PC-9 (cell line): ENCODE results near the gene MED12. TPM values are rescaled to one million over a fixed set of nuclear protein-coding genes. Genes with fewer than 3 reads are reported as not detected.

ENCODE experiments used
- Bru-seq: library from RNA; stranded (reverse); fragments of 400-500 nt; gene quantifications from one replicate; lab custom pipeline; 2021; lab: Mats Ljungman, UMichigan
- BruChase-seq, 2 experiments: library from RNA; stranded (reverse); fragments of 400-500 nt; gene quantifications; one replicate each; lab custom pipeline; 2021; lab: Mats Ljungman, UMichigan
- BruUV-seq: library from RNA; stranded (reverse); fragments of 400-500 nt; replicated peaks from 2 replicates; lab custom pipeline; 2021; lab: Mats Ljungman, UMichigan
- CTCF ChIA-PET: fragments of 300-600 bp; sonication (Branson Sonifier 250); formaldehyde crosslinking; loops from one replicate; lab custom pipeline; 2022; ENCODE audit warnings: antibody characterized with exemption; lab: Charles Lee
- POLR2A ChIA-PET: fragments of 300-600 bp; sonication (Branson Sonifier 250); formaldehyde crosslinking; loops from one replicate; lab custom pipeline; 2022; ENCODE audit warnings: antibody characterized with exemption; ENCODE audit not compliant: unreplicated experiment; lab: Charles Lee
- DNase-seq, 2 experiments: peaks; one replicate each; pipeline versions ENCODE4 v3.0.0 to v3.0.0-alpha.2; 2015 to 2022; ENCODE audit warnings: mixed read lengths in 1 of 2
- H2AFZ ChIP-seq: fragments of 200-600 bp; sonication (generic); 2 replicates; pipeline ENCODE4 v1.8.1; 2017; ENCODE audit warnings: antibody characterized with exemption
- H3F3A ChIP-seq: fragments of 200-600 bp; sonication (generic); 2 replicates; pipeline ENCODE4 v1.8.1; 2017; ENCODE audit warnings: antibody characterized with exemption, mild to moderate bottlenecking, low read depth; ENCODE audit not compliant: insufficient read depth
- H3K27ac ChIP-seq: fragments of 200-600 bp; sonication (generic); 2 replicates; pipeline ENCODE4 v1.6.1; 2016; ENCODE audit warnings: mixed run types
- H3K27me3 ChIP-seq: fragments of 200-600 bp; sonication (generic); 2 replicates; pipeline ENCODE4 v1.6.1; 2016; ENCODE audit warnings: low read depth, mixed run types; ENCODE audit not compliant: insufficient read depth
- H3K36me3 ChIP-seq: fragments of 200-600 bp; sonication (generic); 2 replicates; pipeline ENCODE4 v1.6.1; 2016; ENCODE audit warnings: low read depth, mixed run types
- H3K4me1 ChIP-seq: fragments of 200-600 bp; sonication (generic); replicated peaks from 2 replicates; pipeline ENCODE4 v1.6.1; 2016; ENCODE audit warnings: mixed run types; ENCODE audit not compliant: insufficient read depth
- H3K4me2 ChIP-seq: fragments of 200-600 bp; sonication (generic); 2 replicates; pipeline ENCODE4 v1.6.1; 2017; ENCODE audit warnings: mixed run types
- H3K4me3 ChIP-seq: fragments of 200-600 bp; sonication (generic); 2 replicates; pipeline ENCODE4 v1.6.1; 2016; ENCODE audit warnings: mixed run types
- H3K79me2 ChIP-seq: fragments of 200-600 bp; sonication (generic); 2 replicates; pipeline ENCODE4 v1.6.1; 2017; ENCODE audit warnings: low read depth, mixed run types
- H3K9me2 ChIP-seq: fragments of 200-600 bp; sonication (generic); 2 replicates; pipeline ENCODE4 v1.8.1; 2017; ENCODE audit warnings: mild to moderate bottlenecking; ENCODE audit not compliant: insufficient read depth
- H3K9me3 ChIP-seq: fragments of 200-600 bp; sonication (generic); 2 replicates; pipeline ENCODE4 v1.8.1; 2016; ENCODE audit warnings: low read depth; ENCODE audit not compliant: insufficient read depth
- H4K20me1 ChIP-seq: fragments of 200-600 bp; sonication (generic); 2 replicates; pipeline ENCODE4 v1.8.1; 2017; ENCODE audit not compliant: insufficient read depth
- CTCF ChIP-seq: fragments of 200-600 bp; sonication (generic); conservative IDR thresholded peaks from 2 replicates; pipeline ENCODE4 v1.6.1; 2017; ENCODE audit warnings: mixed run types, antibody characterized with exemption, mild to moderate bottlenecking, moderate library complexity
- EZH2 ChIP-seq: fragments of 200-600 bp; sonication (generic); IDR thresholded peaks from 2 replicates; pipeline ENCODE4 v1.8.0; 2017; ENCODE audit warnings: antibody characterized with exemption, low read depth
- intact Hi-C: fragments of 100-400 bp; cut with micrococcal nuclease; formaldehyde crosslinking; loops from one replicate; pipeline ENCODE4 v1.10.0; 2022; ENCODE audit not compliant: unreplicated experiment
- long read RNA-seq: library from polyadenylated mRNA; stranded (forward); transcript quantifications from one replicate; pipeline ENCODE4 v2.0.0, GENCODE V29; 2022
- total RNA-seq: library from RNA; stranded (reverse); gene quantifications from 2 replicates; pipeline ENCODE4 v1.2.3, GENCODE V29; 2021

MED12 gene
- total RNA-seq = 32.7 and 51.6 TPM in 2 replicates
- Bru-seq, nascent RNA = percentile 59 among the genes with signal in this experiment
- percentile 75 among the genes with signal in this experiment for BruChase-seq, experiment 1, labeled RNA remaining after a 2-hour chase
- BruChase-seq, experiment 2, labeled RNA remaining after a 6-hour chase = percentile 83 among the genes with signal in this experiment
- long read RNA-seq, full-length matches to known transcripts = 4 of 12 reads
- long read RNA-seq, partial matches to known transcripts = 8 of 12 reads
- long read RNA-seq, other reads (novel, unspliced or antisense) = 0 of 12 reads

GRCh38 chrX:71118032-71118984 is at the start of gene MED12:
TSS of gene MED12 (plus strand) at chrX:71118596. CDS start at chrX:71118755, 159 bp downstream.
- Histone ChIP-seq H3K9me2 (no peaks in the 10 kb centered on the region), H3K4me2 (peak within 1 kb of the TSS; percentile 84), H3K27ac (no peak within 1 kb of the TSS), H3K79me2 (no peaks in the 10 kb centered on the region), H3K4me3 (peak within 1 kb of the TSS; percentile 71), H3K4me1 (peaks cover 5% of the 10 kb centered on the region; the same call in 1 of the 2 replicates), H2AFZ (peak within 1 kb of the TSS; percentile 95), H3K27me3 (no peaks in the 10 kb centered on the region), H3K9me3 (no peaks in the 10 kb centered on the region), H3F3A (no peaks in the 10 kb centered on the region), H4K20me1 (no peaks in the 10 kb centered on the region), H3K36me3 (no peaks in the 10 kb centered on the region)
- intact Hi-C loops = no loop called here
- TF ChIP-seq CTCF (no peak), EZH2 (no peak)
- no TSS peak for BruUV-seq
- DNase-seq = peak; percentile 46 to 72
- ChIA-PET CTCF (no interaction called here), POLR2A (interaction anchor here (0.7 kb wide), 1 partner anchor 313 kb away, joined by 7 read pairs; no protein-coding TSS in a partner anchor)

DNA sequence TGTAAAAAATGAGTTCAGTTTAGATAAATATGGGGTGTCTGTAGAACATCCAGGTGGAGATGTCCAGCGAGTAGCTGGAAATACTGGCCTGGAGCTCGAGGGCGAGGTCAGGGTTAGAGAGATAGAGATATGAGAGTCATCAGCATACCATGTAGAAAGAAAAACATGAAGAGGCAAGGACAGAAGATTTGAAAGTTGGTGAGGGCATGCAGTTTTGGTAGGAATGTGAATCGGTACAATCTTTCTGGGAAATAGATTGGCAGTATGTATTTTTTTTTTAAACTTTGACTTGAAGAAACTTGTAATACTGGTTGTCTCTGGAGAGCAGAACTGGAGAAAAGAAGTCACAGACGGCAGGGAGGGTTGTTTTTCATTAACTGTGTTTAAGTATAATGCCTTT is 47.9 kb upstream of the MED12 start:
- H3K79me2 ChIP-seq = peaks cover 19% of the 10 kb centered on the region
- DNase-seq = no peak
- no peaks in the 10 kb centered on the region for H3K27me3 ChIP-seq
- no peaks in the 10 kb centered on the region for H3K9me2 ChIP-seq
- peaks cover 16% of the 10 kb centered on the region; the same call in 1 of the 2 replicates for H3F3A ChIP-seq
- TF ChIP-seq CTCF (no peak), EZH2 (no peak)
- H4K20me1 ChIP-seq = no peaks in the 10 kb centered on the region
- no peaks in the 10 kb centered on the region for H3K36me3 ChIP-seq
- CTCF ChIA-PET = no interaction called here
- H3K4me2 ChIP-seq = no peak overlapping the region
- no peak overlapping the region for H2AFZ ChIP-seq
- no TSS peak for BruUV-seq
- no peak overlapping the region for H3K4me3 ChIP-seq
- peaks cover 26% of the 10 kb centered on the region for H3K4me1 ChIP-seq
- intact Hi-C loops = no loop called here
- H3K27ac ChIP-seq = no peak overlapping the region
- POLR2A ChIA-PET = no interaction called here
- H3K9me3 ChIP-seq = no peaks in the 10 kb centered on the region

DNA sequence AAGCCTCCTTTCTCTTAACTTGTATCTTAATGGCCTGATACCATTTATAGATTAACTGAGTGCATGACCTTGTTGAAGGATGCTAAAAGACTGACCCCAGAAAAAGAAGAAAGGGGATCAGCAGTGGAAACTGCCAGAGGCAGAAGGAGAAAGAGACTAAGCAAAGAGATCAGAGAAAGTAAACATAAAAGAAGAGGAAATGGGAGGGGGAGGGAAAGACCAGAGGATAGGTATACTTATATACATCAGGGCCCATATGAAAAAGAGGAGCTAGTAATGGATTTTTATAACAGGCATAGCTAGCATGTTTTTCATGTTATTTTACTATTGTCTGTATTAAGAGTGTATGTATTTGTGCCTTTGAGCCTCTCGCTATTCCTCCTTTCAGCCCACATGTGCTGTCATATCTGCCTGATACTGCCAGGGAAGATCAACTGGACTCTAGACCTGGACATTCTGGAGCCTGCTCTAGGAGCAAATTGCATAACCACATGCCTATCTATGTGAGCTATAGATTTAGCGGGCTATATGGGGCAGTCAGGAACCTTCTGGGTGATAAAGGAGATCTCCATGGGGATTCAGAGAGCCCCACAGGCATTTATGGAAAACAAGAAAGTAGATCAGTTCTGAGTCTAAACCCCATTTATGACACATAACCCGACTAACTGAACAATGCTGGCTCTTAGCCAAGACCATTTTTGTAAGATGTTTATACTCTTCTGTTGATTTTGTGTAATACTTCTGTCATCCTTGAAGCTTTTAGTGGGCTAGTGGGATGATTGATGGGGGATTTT is 36.9 kb upstream of the MED12 start:
- no TSS peak for BruUV-seq
- H3F3A ChIP-seq = peaks cover 11% of the 10 kb centered on the region
- H3K27me3 ChIP-seq = no peaks in the 10 kb centered on the region
- H2AFZ ChIP-seq = no peak overlapping the region
- DNase-seq = peak in 1 of 2 experiments; percentile 68
- POLR2A ChIA-PET = no interaction called here
- H3K79me2 ChIP-seq = no peaks in the 10 kb centered on the region
- no peaks in the 10 kb centered on the region for H4K20me1 ChIP-seq
- H3K4me3 ChIP-seq = no peak overlapping the region
- no peaks in the 10 kb centered on the region for H3K9me2 ChIP-seq
- peaks cover 16% of the 10 kb centered on the region for H3K4me1 ChIP-seq
- H3K9me3 ChIP-seq = no peaks in the 10 kb centered on the region
- H3K27ac ChIP-seq = no peak overlapping the region
- CTCF ChIA-PET = no interaction called here
- H3K36me3 ChIP-seq = no peaks in the 10 kb centered on the region
- H3K4me2 ChIP-seq = peak overlapping the region; percentile 49
- intact Hi-C loops = no loop called here
- no peak for TF ChIP-seq CTCF
- TF ChIP-seq EZH2 = no peak
